Lower leg skin (tissue), 4 donors: ENCODE data around the gene DYNC1LI2. TPM values are rescaled to one million over a fixed set of nuclear protein-coding genes. Genes with fewer than 3 reads are reported as not detected.

Source experiments
- DNase-seq, 2 donors: peaks; one replicate each; pipeline ENCODE4 v3.0.0-alpha.2; 2019; ENCODE audit warnings: low spot score in 2 of 2
- H3K4me3 ChIP-seq: fragments of 200-600 bp; sonication (generic); 2 replicates; pipeline ENCODE4 v1.5.1; 2017; ENCODE audit warnings: mild to moderate bottlenecking, low read depth; ENCODE audit not compliant: poor library complexity, severe bottlenecking
- CTCF ChIP-seq, 3 donors: fragments of 450-650 bp; IDR thresholded peaks; one replicate each; pipeline ENCODE4 v1.5.1; 2016; ENCODE audit warnings: antibody characterized with exemption in 3 of 3, mild to moderate bottlenecking in 3 of 3, moderate library complexity in 2 of 3
- POLR2A ChIP-seq, 2 donors: fragments of 450-650 bp; IDR thresholded peaks; one replicate each; pipeline ENCODE4 v1.6.1; 2016 to 2017; ENCODE audit warnings: antibody characterized with exemption in 2 of 2, mild to moderate bottlenecking in 1 of 2, moderate library complexity in 1 of 2
- WGBS, 2 donors: methylation state at CpG; one replicate each; pipeline ENCODE4 v1.1.5; 2018; 5-methylcytosine and 5-hydroxymethylcytosine counted together
- intact Hi-C: fragments of 100-400 bp; cut with DNase I; formaldehyde crosslinking; loops from one replicate; pipeline ENCODE4 v1.15.0; 2023; ENCODE audit warnings: low total_unique reads
- total RNA-seq, 4 donors: library from RNA; depleted of rRNA; stranded (reverse); fragments of >200 nt; gene quantifications; one replicate each; pipeline ENCODE4 v1.1.0, GENCODE V29; 2016

Gene DYNC1LI2
- total RNA-seq, 4 donors from 2014 or later = 59.3 to 194 (median 111) TPM

DNA sequence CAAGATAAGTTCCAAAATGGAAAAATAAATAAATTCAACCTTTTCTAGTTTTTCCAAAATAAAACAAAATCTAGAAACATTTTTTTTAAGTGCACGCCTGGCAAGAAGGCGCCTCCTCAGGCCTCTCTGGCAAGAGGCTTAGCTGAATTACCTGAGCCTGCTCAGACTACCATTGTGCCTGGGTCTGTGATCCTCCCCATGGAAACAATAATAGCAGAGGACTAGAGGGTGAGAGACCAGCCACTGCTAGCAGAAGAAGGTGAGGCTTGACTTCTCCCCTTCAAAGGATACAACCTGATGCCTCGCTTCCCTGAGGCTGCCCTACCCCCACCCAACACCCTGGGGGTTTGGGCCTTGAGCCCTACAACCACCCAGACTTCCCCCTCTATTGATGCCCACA, 35.1 kb upstream of the DYNC1LI2 start:
- H3K4me3 ChIP-seq = no peak overlapping the region
- no peak for TF ChIP-seq POLR2A (IDR thresholded peaks at IDR 0.05)
- no peak for TF ChIP-seq CTCF (IDR thresholded peaks at IDR 0.05)
- DNase-seq = no peak
- 84 to 94% methylated on average over 3 of the region's 3 CpGs for WGBS, 2 donors
- intact Hi-C loops = no loop called here

DNA sequence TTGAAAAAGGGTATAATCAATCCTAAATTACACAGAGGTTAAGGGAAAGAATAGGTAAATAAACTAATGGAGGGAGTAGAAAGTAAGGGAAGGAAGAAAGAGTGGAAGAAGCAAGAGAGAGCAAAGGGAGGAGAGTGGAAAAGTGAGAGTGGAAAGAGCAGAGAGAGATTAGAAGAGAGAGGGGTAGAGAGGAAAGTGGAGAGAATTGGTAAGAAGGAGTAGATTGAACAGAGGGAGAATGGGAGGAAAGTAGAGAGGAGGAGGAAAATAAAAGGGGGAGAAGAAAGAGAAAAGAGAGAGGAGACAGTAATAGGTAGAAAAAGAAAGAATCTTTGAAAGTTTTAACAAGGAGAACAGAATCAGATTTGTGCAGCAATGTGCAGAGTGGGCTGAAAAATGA, 25.0 kb upstream of the DYNC1LI2 start:
- intact Hi-C loops = no loop called here
- TF ChIP-seq POLR2A (IDR thresholded peaks at IDR 0.05) = no peak
- no peak for TF ChIP-seq CTCF (IDR thresholded peaks at IDR 0.05)
- no peak overlapping the region for H3K4me3 ChIP-seq
- DNase-seq = no peak

DNA sequence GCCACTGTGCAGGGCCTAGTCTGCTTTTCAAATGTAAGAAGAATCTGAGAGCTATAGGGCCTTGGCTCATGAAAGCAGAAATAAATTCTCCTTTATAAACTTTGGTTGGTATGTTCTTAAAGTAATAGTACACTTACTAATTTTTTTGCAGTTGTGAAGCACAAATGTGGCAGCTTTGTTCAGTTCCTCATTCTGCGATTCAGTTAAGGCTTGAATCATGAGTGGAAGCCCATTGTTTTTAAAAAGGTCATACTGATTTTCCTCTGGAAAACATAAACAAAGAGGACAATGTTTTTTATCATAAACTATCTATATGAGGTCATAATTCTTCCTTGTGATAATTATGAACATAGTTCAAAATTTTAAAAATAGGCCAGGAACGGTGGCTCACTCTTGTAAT, 23.6 kb upstream of the DYNC1LI2 start:
- H3K4me3 ChIP-seq = no peak overlapping the region
- DNase-seq = no peak
- 65 to 82% methylated on average over 2 of the region's 2 CpGs for WGBS, 2 donors
- TF ChIP-seq POLR2A (IDR thresholded peaks at IDR 0.05) (no peak), CTCF (IDR thresholded peaks at IDR 0.05) (no peak)
- intact Hi-C loops = no loop called here

GRCh38 chr16:66758086-66758485, 6.7 kb upstream of the DYNC1LI2 start:
- TF ChIP-seq CTCF (IDR thresholded peaks at IDR 0.05) = no peak
- TF ChIP-seq POLR2A (IDR thresholded peaks at IDR 0.05) = no peak
- intact Hi-C loops = no loop called here
- no peak for DNase-seq
- H3K4me3 ChIP-seq = no peak overlapping the region

GRCh38 chr16:66754819-66755218, 3.4 kb upstream of the DYNC1LI2 start:
- 77 to 78% methylated on average over 3 of the region's 3 CpGs for WGBS, 2 donors
- DNase-seq = no peak
- no peak overlapping the region for H3K4me3 ChIP-seq
- TF ChIP-seq CTCF (IDR thresholded peaks at IDR 0.05) = no peak
- intact Hi-C loops = no loop called here

- TF ChIP-seq POLR2A (IDR thresholded peaks at IDR 0.05) (no peak), CTCF (IDR thresholded peaks at IDR 0.05) (no peak)
- WGBS, 2 donors = 96 to 97% methylated on average over 2 of the region's 2 CpGs
- no peak for DNase-seq
- intact Hi-C loops = no loop called here
- no peak overlapping the region for H3K4me3 ChIP-seq
These were observed 2.8 kb upstream of the DYNC1LI2 start for GRCh38 chr16:66754211-66754610.
